HEK293 (cell line): Measurements from ENCODE around the gene PHACTR3.

Experiments used
- CTCF ChIA-PET: fragments of 350-600 bp; formaldehyde crosslinking; extraction: SDS; loops from one replicate; lab custom pipeline; 2021; ENCODE audit warnings: antibody characterized with exemption; lab: Yijun Ruan, JAX
- POLR2A ChIA-PET: fragments of 300-600 bp; formaldehyde crosslinking; extraction: SDS; loops from one replicate; lab custom pipeline; 2020; ENCODE audit warnings: antibody characterized with exemption, inconsistent platforms; lab: Yijun Ruan, JAX
- H3K27ac ChIP-seq: fragments of 200-500 bp; sonication (Bioruptor generic); 2 replicates; pipeline ENCODE4 v1.5.1; 2014; ENCODE audit warnings: low read depth, low read length, control low read depth, inconsistent platforms; ENCODE audit errors: extremely low read depth
- H3K36me3 ChIP-seq, 2 experiments: fragments of 200-500 bp in 1 of 2; sonication (Bioruptor generic) in 1 of 2; 1 replicate in 1 of 2; 2 replicates in 1 of 2; pipeline ENCODE4 v1.5.1; 2014 to 2017; ENCODE audit warnings: inconsistent platforms in 2 of 2, low read length in 2 of 2; ENCODE audit not compliant: control insufficient read depth in 2 of 2, insufficient read depth in 1 of 2
- H3K4me1 ChIP-seq: fragments of 200-500 bp; sonication (Bioruptor generic); 2 replicates; pipeline ENCODE4 v1.5.1; 2014; ENCODE audit warnings: mild to moderate bottlenecking, low read length, inconsistent platforms; ENCODE audit not compliant: control insufficient read depth, insufficient read depth
- H3K4me3 ChIP-seq: 2 replicates; pipeline ENCODE4 v1.5.1; 2011; ENCODE audit warnings: low read depth, mild to moderate bottlenecking, control low read depth, low read length, moderate library complexity
- H3K9me3 ChIP-seq: fragments of 200-500 bp; sonication (Bioruptor generic); 2 replicates; pipeline ENCODE4 v1.5.1; 2014; ENCODE audit warnings: low read depth, low read length, inconsistent platforms; ENCODE audit not compliant: control insufficient read depth, insufficient read depth
- CTCF ChIP-seq: fragments of 450-650 bp; formaldehyde crosslinking; IDR thresholded peaks from 2 replicates; pipeline ENCODE4 v1.5.1; 2016; ENCODE audit warnings: missing biosample characterization, missing genetic modification characterization
- FEZF1 ChIP-seq: fragments of 450-650 bp; formaldehyde crosslinking; IDR thresholded peaks from 2 replicates; pipeline ENCODE4 v1.5.1; 2016; ENCODE audit warnings: missing biosample characterization, missing genetic modification characterization
- GLI4 ChIP-seq: fragments of 450-650 bp; formaldehyde crosslinking; IDR thresholded peaks from 2 replicates; pipeline ENCODE4 v1.5.1; 2016; ENCODE audit warnings: missing biosample characterization, missing genetic modification characterization
- GLIS1 ChIP-seq: fragments of 450-650 bp; formaldehyde crosslinking; IDR thresholded peaks from 2 replicates; pipeline ENCODE4 v1.5.1; 2016; ENCODE audit warnings: missing biosample characterization, missing genetic modification characterization
- KLF7 ChIP-seq: fragments of 450-650 bp; formaldehyde crosslinking; IDR thresholded peaks from 2 replicates; pipeline ENCODE4 v1.5.1; 2016; ENCODE audit warnings: missing biosample characterization, missing genetic modification characterization, borderline replicate concordance
- PRDM10 ChIP-seq: fragments of 450-650 bp; formaldehyde crosslinking; IDR thresholded peaks from 2 replicates; pipeline ENCODE4 v1.5.1; 2016; ENCODE audit warnings: missing biosample characterization, missing genetic modification characterization
- SETDB1 ChIP-seq: IDR thresholded peaks from one replicate; pipeline ENCODE4 v1.6.1; 2017; ENCODE audit warnings: mild to moderate bottlenecking, low read length, moderate library complexity, mixed read lengths; ENCODE audit not compliant: insufficient read length
- YY2 ChIP-seq: fragments of 450-650 bp; formaldehyde crosslinking; IDR thresholded peaks from 2 replicates; pipeline ENCODE4 v1.5.1; 2016; ENCODE audit warnings: missing biosample characterization, missing genetic modification characterization
- ZBTB11 ChIP-seq: fragments of 450-650 bp; formaldehyde crosslinking; conservative IDR thresholded peaks from 2 replicates; pipeline ENCODE4 v1.5.1; 2016; ENCODE audit warnings: low read depth, missing biosample characterization, missing genetic modification characterization
- ZFHX2 ChIP-seq: fragments of 450-650 bp; formaldehyde crosslinking; conservative IDR thresholded peaks from 2 replicates; pipeline ENCODE4 v1.5.1; 2016; ENCODE audit warnings: missing biosample characterization, missing genetic modification characterization
- ZFP3 ChIP-seq: fragments of 450-650 bp; formaldehyde crosslinking; IDR thresholded peaks from 2 replicates; pipeline ENCODE4 v1.5.1; 2016; ENCODE audit warnings: low read depth, missing biosample characterization, missing genetic modification characterization
- ZFP69B ChIP-seq: fragments of 450-650 bp; formaldehyde crosslinking; IDR thresholded peaks from 2 replicates; pipeline ENCODE4 v1.5.1; 2016; ENCODE audit warnings: missing biosample characterization, missing genetic modification characterization
- ZNF157 ChIP-seq: fragments of 450-650 bp; formaldehyde crosslinking; IDR thresholded peaks from 2 replicates; pipeline ENCODE4 v1.5.1; 2016; ENCODE audit warnings: missing biosample characterization, missing genetic modification characterization
- ZNF16 ChIP-seq: fragments of 450-650 bp; formaldehyde crosslinking; IDR thresholded peaks from 2 replicates; pipeline ENCODE4 v1.5.1; 2016; ENCODE audit warnings: low read depth, missing biosample characterization, missing genetic modification characterization
- ZNF175 ChIP-seq: fragments of 450-650 bp; formaldehyde crosslinking; IDR thresholded peaks from 2 replicates; pipeline ENCODE4 v1.5.1; 2016; ENCODE audit warnings: missing biosample characterization, missing genetic modification characterization
- ZNF211 ChIP-seq: fragments of 450-650 bp; formaldehyde crosslinking; IDR thresholded peaks from 2 replicates; pipeline ENCODE4 v1.5.1; 2016; ENCODE audit warnings: low read depth, missing biosample characterization, missing genetic modification characterization
- ZNF776 ChIP-seq: fragments of 450-650 bp; formaldehyde crosslinking; IDR thresholded peaks from 2 replicates; pipeline ENCODE4 v1.5.0; 2017; ENCODE audit warnings: missing biosample characterization, missing genetic modification characterization, borderline replicate concordance
- ZSCAN18 ChIP-seq: fragments of 450-650 bp; formaldehyde crosslinking; IDR thresholded peaks from 2 replicates; pipeline ENCODE4 v1.5.1; 2016; ENCODE audit warnings: missing biosample characterization, missing genetic modification characterization
- ZSCAN30 ChIP-seq: fragments of 450-650 bp; IDR thresholded peaks from 2 replicates; pipeline ENCODE4 v1.5.1; 2018; ENCODE audit warnings: missing biosample characterization, mild to moderate bottlenecking, missing genetic modification characterization, moderate library complexity

Gene PHACTR3

GRCh38 chr20:59559863-59560262 is 44.5 kb upstream of the PHACTR3 start:
- no peak overlapping the region for H3K27ac ChIP-seq
- TF ChIP-seq ZFP3 (tag by site-specific recombination) = no peak
- no peak for TF ChIP-seq ZFP69B (tag by site-specific recombination)
- TF ChIP-seq ZSCAN18 (tag by site-specific recombination) = no peak
- TF ChIP-seq ZBTB11 (tag by site-specific recombination) = no peak
- TF ChIP-seq ZNF175 (tag by site-specific recombination) = no peak
- no peak for TF ChIP-seq FEZF1 (tag by site-specific recombination)
- TF ChIP-seq YY2 (tag by site-specific recombination) = no peak
- no peak for TF ChIP-seq SETDB1
- TF ChIP-seq ZFHX2 (tag by site-specific recombination) = no peak
- no peak for TF ChIP-seq KLF7 (tag by site-specific recombination)
- no peak for TF ChIP-seq GLI4
- TF ChIP-seq ZNF776 (tag by site-specific recombination) = no peak
- TF ChIP-seq ZNF211 (tag by site-specific recombination) = no peak
- ChIA-PET POLR2A (no interaction called here), CTCF (interaction anchor here (0.5 to 3.0 kb wide), 12 partner anchors 10 to 375 kb away, joined by 3 to 48 read pairs (median 3); no protein-coding TSS in a partner anchor)
- H3K36me3 ChIP-seq = no peaks in the 10 kb centered on the region
- H3K4me1 ChIP-seq = no peaks in the 10 kb centered on the region
- H3K9me3 ChIP-seq = no peaks in the 10 kb centered on the region
- no peak overlapping the region for H3K4me3 ChIP-seq

GRCh38 chr20:59560588-59561227 is 43.6 kb upstream of the PHACTR3 start:
- TF ChIP-seq ZNF16 (tag by site-specific recombination) (no peak), ZNF157 (tag by site-specific recombination) (no peak), GLIS1 (peak; percentile 90), ZSCAN30 (tag by site-specific recombination) (no peak), PRDM10 (peak; percentile 45; the same call in 1 of the 2 replicates), CTCF (peak; percentile 18; the same call in 1 of the 2 replicates)
- H3K36me3 ChIP-seq = no peaks in the 10 kb centered on the region
- H3K4me1 ChIP-seq = no peaks in the 10 kb centered on the region
- no peak overlapping the region for H3K4me3 ChIP-seq
- ChIA-PET POLR2A (no interaction called here), CTCF (interaction anchor here (0.5 to 3.0 kb wide), 22 partner anchors 9 to 888 kb away, joined by 3 to 48 read pairs (median 3); no protein-coding TSS in a partner anchor)
- no peaks in the 10 kb centered on the region for H3K9me3 ChIP-seq
- H3K27ac ChIP-seq = no peak overlapping the region
